ENCODE data around the gene ZFHX3. TPM values are rescaled to one million over a fixed set of nuclear protein-coding genes. Genes with fewer than 3 reads are reported as not detected.

The ZFHX3 gene
- total RNA-seq, 1 experiment from 2014 or later: 1.5 TPM

DNA sequence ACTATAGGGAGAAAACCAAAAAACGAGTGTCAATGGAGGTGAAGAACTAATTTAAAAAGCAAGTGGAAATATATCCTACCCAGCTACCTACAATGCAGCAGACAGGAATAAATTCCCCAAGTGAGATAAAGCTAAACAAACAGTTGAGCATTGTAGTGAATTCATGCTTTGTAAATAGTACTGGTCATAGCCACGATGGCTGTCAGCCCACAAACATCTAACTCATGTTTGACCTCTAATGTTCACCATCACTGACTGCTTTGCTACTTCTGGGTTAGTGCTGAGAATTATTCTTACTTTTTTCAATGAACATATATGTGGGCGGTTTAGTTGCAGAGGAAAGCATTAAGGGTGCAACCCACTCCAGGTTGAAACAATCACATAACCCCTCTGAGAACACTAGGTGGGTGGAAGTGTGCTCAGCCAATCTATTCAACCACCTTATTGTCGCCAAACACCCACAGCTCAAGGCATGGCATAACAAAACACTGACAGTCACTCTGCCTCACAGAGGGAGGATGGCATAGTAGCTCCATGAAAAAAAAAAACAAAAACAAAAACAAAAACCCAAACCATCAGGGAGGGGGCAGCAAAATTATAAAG lies 264.1 kb downstream of the ZFHX3 start:
- Histone ChIP-seq H3K9me3 (ENCODE audit: control insufficient read depth, low read depth, low read length) (no peaks in the 10 kb centered on the region), H3K79me1 (ENCODE audit: insufficient read depth, low read depth, low read length, poor library complexity, severe bottlenecking) (no peaks in the 10 kb centered on the region), H3K27ac (ENCODE audit: insufficient read length, low read depth, low read length) (no peak overlapping the region), H3T11ph (ENCODE audit: low read length) (no peak overlapping the region), H3K14ac (ENCODE audit: insufficient read depth, low read length) (no peak overlapping the region), H3K23ac (ENCODE audit: insufficient read length, low read depth, low read length) (no peak overlapping the region), H2BK5ac (ENCODE audit: insufficient read length, low read length) (no peak overlapping the region), H4K91ac (ENCODE audit: insufficient read length, low read depth, low read length) (no peak overlapping the region), H3K27me3 (ENCODE audit: insufficient read depth, low read length) (no peaks in the 10 kb centered on the region), H2BK12ac (ENCODE audit: insufficient read length, low read depth, low read length) (no peak overlapping the region), H3K79me2 (ENCODE audit: insufficient read depth, low read length) (no peaks in the 10 kb centered on the region), H2BK15ac (ENCODE audit: low read depth, low read length) (no peak overlapping the region), H4K8ac (replicated peaks; ENCODE audit: insufficient read length, low read depth, low read length) (no peak overlapping the region), H2AFZ (ENCODE audit: low read length) (no peak overlapping the region), H4K20me1 (ENCODE audit: control insufficient read depth, insufficient read depth, insufficient read length) (no peaks in the 10 kb centered on the region), H4K5ac (ENCODE audit: insufficient read length, low read depth, low read length) (no peak overlapping the region), H2BK20ac (ENCODE audit: low read depth, low read length, poor library complexity, severe bottlenecking) (no peak overlapping the region), H3K9ac (ENCODE audit: extremely low read depth, insufficient read length, low read length) (no peak overlapping the region), H2AK5ac (ENCODE audit: insufficient read length, low read length) (no peak overlapping the region), H3K56ac (ENCODE audit: insufficient read length, low read depth, low read length) (no peak overlapping the region), H3K4me1 (ENCODE audit: insufficient read depth, low read length) (0 out of 2 replicates have a peak, but pooled peaks cover 3% of the 10 kb centered on the region), H3K23me2 (ENCODE audit: insufficient read length, low read depth, low read length, poor library complexity, severe bottlenecking) (peaks cover 12% of the 10 kb centered on the region), H3K4me2 (ENCODE audit: insufficient read depth, insufficient read length, low read length) (no peak overlapping the region), H2BK120ac (ENCODE audit: low read depth, low read length, poor library complexity, severe bottlenecking) (no peak overlapping the region), H3K18ac (ENCODE audit: insufficient read length, low read depth, low read length) (no peak overlapping the region), H3K4ac (ENCODE audit: low read depth, low read length) (no peak overlapping the region)
- Mint-ChIP-seq H3K9me3 (peaks cover 0 to 3% of the 10 kb centered on the region in 2 experiments; a peak in 2 of 5 replicates), H3K27me3 (ENCODE audit: low read depth) (peaks cover 29% of the 10 kb centered on the region), H3K4me3 (no peak overlapping the region; a peak in 1 of 5 replicates), H3K27ac (no peak overlapping the region), H3K4me1 (peaks cover 32 to 33% of the 10 kb centered on the region in 2 experiments), H3K36me3 (ENCODE audit: insufficient read depth in 1 of 3, low read depth in 3 of 3) (peaks cover 0 to 9% (median 0%) of the 10 kb centered on the region in 3 experiments; a peak in 2 of 7 replicates)
- DNase-seq: no peak
- no CpG with 5 or more reads among the region's 4 CpGs for WGBS (ENCODE audit: extremely low coverage, insufficient read length, low lambda C conversion rate)
- TF ChIP-seq, protein P1, sequence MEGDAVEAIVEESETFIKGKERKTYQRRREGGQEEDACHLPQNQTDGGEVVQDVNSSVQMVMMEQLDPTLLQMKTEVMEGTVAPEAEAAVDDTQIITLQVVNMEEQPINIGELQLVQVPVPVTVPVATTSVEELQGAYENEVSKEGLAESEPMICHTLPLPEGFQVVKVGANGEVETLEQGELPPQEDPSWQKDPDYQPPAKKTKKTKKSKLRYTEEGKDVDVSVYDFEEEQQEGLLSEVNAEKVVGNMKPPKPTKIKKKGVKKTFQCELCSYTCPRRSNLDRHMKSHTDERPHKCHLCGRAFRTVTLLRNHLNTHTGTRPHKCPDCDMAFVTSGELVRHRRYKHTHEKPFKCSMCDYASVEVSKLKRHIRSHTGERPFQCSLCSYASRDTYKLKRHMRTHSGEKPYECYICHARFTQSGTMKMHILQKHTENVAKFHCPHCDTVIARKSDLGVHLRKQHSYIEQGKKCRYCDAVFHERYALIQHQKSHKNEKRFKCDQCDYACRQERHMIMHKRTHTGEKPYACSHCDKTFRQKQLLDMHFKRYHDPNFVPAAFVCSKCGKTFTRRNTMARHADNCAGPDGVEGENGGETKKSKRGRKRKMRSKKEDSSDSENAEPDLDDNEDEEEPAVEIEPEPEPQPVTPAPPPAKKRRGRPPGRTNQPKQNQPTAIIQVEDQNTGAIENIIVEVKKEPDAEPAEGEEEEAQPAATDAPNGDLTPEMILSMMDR (conservative IDR thresholded peaks at IDR 0.05): no peak

Data from H9 (cell line).